CD14-positive monocyte (primary cell): Measurements from ENCODE around the gene PRMT2. TPM values are rescaled to one million over a fixed set of nuclear protein-coding genes. Genes with fewer than 3 reads are reported as not detected.

Experiments
- DNase-seq, 3 donors: peaks; one replicate each; pipeline ENCODE4 v3.0.0-alpha.2; 2011 to 2022
- H2AFZ ChIP-seq: 2 replicates; pipeline ENCODE4 v1.6.0; 2012; ENCODE audit warnings: mild to moderate bottlenecking, low read depth, low read length, inconsistent platforms; ENCODE audit not compliant: insufficient read depth, poor library complexity, severe bottlenecking
- H3K27ac ChIP-seq, 2 donors: 1 replicate in 1 of 2; 2 replicates in 1 of 2; pipeline ENCODE4 v1.5.1; 2012 to 2013; ENCODE audit warnings: low read length in 2 of 2, control low read depth in 1 of 2, inconsistent platforms in 1 of 2, low read depth in 1 of 2, mild to moderate bottlenecking in 1 of 2
- H3K27me3 ChIP-seq, 2 donors: one replicate each; pipeline versions ENCODE4 v1.6.0 to v1.6.1; 2011 to 2013; ENCODE audit warnings: low read length in 2 of 2; ENCODE audit not compliant: control insufficient read depth in 2 of 2, insufficient read depth in 2 of 2
- H3K36me3 ChIP-seq, 2 donors: replicated peaks in 1 of 2; 1 replicate in 1 of 2; 2 replicates in 1 of 2; pipeline versions ENCODE4 v1.5.1 to v1.6.1; 2012 to 2013; ENCODE audit warnings: low read length in 2 of 2, control low read depth in 1 of 2, inconsistent platforms in 1 of 2, mild to moderate bottlenecking in 1 of 2; ENCODE audit not compliant: insufficient read depth in 2 of 2, control insufficient read depth in 1 of 2
- H3K4me1 ChIP-seq, 2 donors: 1 replicate in 1 of 2; 2 replicates in 1 of 2; pipeline versions ENCODE4 v1.5.1 to v1.6.1; 2012 to 2013; ENCODE audit warnings: low read length in 2 of 2, control low read depth in 1 of 2, inconsistent platforms in 1 of 2, mild to moderate bottlenecking in 1 of 2, moderate library complexity in 1 of 2; ENCODE audit not compliant: insufficient read depth in 2 of 2, control insufficient read depth in 1 of 2
- H3K4me2 ChIP-seq: replicated peaks from 2 replicates; pipeline ENCODE3; 2012; ENCODE audit warnings: low read length, moderate library complexity, mild to moderate bottlenecking; ENCODE audit not compliant: poor library complexity, severe bottlenecking; ENCODE audit errors: extremely low read depth
- H3K4me3 ChIP-seq, 3 experiments: fragments of 200-600 bp in 1 of 3; sonication (generic) in 1 of 3; replicated peaks in 1 of 3; 1 replicate in 2 of 3; 2 replicates in 1 of 3; pipeline ENCODE4 v1.5.1; 2011 to 2013; ENCODE audit warnings: low read length in 3 of 3, mild to moderate bottlenecking in 3 of 3, control low read depth in 2 of 3, low read depth in 2 of 3, inconsistent platforms in 1 of 3, moderate library complexity in 1 of 3
- H3K79me2 ChIP-seq: 2 replicates; pipeline ENCODE4 v1.6.0; 2012; ENCODE audit warnings: mild to moderate bottlenecking, control low read depth, inconsistent platforms, low read length, moderate library complexity; ENCODE audit not compliant: insufficient read depth
- H3K9ac ChIP-seq: 2 replicates; pipeline ENCODE4 v1.6.0; 2017; ENCODE audit warnings: low read length, mild to moderate bottlenecking; ENCODE audit not compliant: insufficient read depth, poor library complexity, severe bottlenecking
- H3K9me3 ChIP-seq, 2 donors: replicated peaks in 1 of 2; 1 replicate in 1 of 2; 2 replicates in 1 of 2; pipeline versions ENCODE4 v1.5.1 to v1.6.1; 2012 to 2013; ENCODE audit warnings: low read length in 2 of 2, control low read depth in 1 of 2; ENCODE audit not compliant: control insufficient read depth in 1 of 2, insufficient read depth in 1 of 2
- H4K20me1 ChIP-seq: 2 replicates; pipeline ENCODE4 v1.6.0; 2012; ENCODE audit warnings: mild to moderate bottlenecking, low read length, control low read depth, moderate library complexity; ENCODE audit not compliant: insufficient read depth
- H3K27ac Mint-ChIP-seq, 7 donors: one replicate each; pipeline ENCODE4 v1.8.0; 2020; ENCODE audit warnings: mild to moderate bottlenecking in 7 of 7, mixed read lengths in 7 of 7, moderate library complexity in 6 of 7, inconsistent platforms in 2 of 7
- H3K27me3 Mint-ChIP-seq, 3 donors: one replicate each; pipeline ENCODE4 v1.8.0; 2021 to 2022; ENCODE audit warnings: low read depth in 3 of 3, mild to moderate bottlenecking in 3 of 3, mixed read lengths in 3 of 3, moderate library complexity in 3 of 3, inconsistent platforms in 1 of 3
- H3K36me3 Mint-ChIP-seq, 2 donors: one replicate each; pipeline ENCODE4 v1.8.0; 2020; ENCODE audit warnings: mixed read lengths in 2 of 2, inconsistent platforms in 1 of 2, mild to moderate bottlenecking in 1 of 2
- H3K4me1 Mint-ChIP-seq: one replicate; pipeline ENCODE4 v1.8.0; 2020; ENCODE audit warnings: mild to moderate bottlenecking, mixed read lengths
- H3K4me3 Mint-ChIP-seq, 2 donors: one replicate each; pipeline ENCODE4 v1.8.0; 2020; ENCODE audit warnings: mild to moderate bottlenecking in 2 of 2, mixed read lengths in 2 of 2, moderate library complexity in 1 of 2
- H3K9me3 Mint-ChIP-seq, 7 donors: one replicate each; pipeline ENCODE4 v1.8.0; 2020 to 2022; ENCODE audit warnings: mixed read lengths in 7 of 7, mild to moderate bottlenecking in 6 of 7, moderate library complexity in 6 of 7, inconsistent platforms in 2 of 7
- WGBS: methylation state at CpG from one replicate; pipeline ENCODE4 v1.1.5; 2013; ENCODE audit warnings: missing lambda C conversion rate; ENCODE audit not compliant: insufficient coverage; 5-methylcytosine and 5-hydroxymethylcytosine counted together
- intact Hi-C, 2 donors: fragments of 100-400 bp; cut with micrococcal nuclease; formaldehyde crosslinking; loops; one replicate each; pipeline versions ENCODE4 v1.15.0 to v1.15.1; 2023
- polyA plus RNA-seq, 3 donors: library from polyadenylated mRNA; depleted of rRNA in 1 of 3; unstranded in 2 of 3; stranded (reverse) in 1 of 3; fragments of 300-500 nt in 2 of 3; fragments of >200 nt in 1 of 3; fragmentation: Illumina TruSeq in 2 of 3; gene quantifications; 1 replicate in 2 of 3; 2 replicates in 1 of 3; pipeline ENCODE4 v1.2.3, GENCODE V29; 2012 to 2021
- TF ChIP-seq, protein P1 (sequence below): fragments of 200-600 bp; IDR thresholded peaks from one replicate; pipeline ENCODE4 v1.8.0; 2022; ENCODE audit warnings: antibody characterized with exemption, mild to moderate bottlenecking

The PRMT2 gene
- polyA plus RNA-seq, 3 donors, result 71.5 to 106 (median 77.2) TPM

DNA sequence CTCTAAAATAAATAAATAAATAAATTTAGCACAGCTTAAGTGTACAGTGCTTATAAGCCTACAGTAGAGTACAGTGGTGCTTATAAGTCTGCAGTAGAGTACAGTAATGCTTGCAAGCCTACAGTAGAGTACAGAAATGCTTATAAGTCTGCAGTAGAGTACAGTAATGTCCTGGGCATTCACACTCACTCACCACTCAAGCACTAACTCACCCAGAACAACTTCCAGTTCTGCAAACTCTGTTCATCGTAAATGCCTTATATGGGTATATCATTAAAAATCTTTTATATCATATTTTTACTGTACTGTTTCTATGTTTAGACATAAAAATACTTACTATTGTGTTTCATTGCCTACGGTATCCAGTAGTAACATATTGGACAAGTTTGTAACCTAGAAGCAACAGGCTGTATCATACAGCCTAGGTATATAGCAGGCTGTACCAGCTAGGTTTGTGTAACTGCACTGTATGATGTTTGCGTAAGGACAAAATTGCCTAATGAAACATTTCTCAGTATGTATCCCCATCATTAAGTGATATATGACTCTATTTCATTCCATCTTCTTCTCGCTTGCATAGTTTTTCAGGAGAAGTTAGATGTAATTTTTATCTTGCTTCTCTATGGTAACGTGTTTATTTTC is 16.6 kb upstream of the PRMT2 start:
- no peaks in the 10 kb centered on the region for H4K20me1 ChIP-seq
- H3K4me2 ChIP-seq, result no peak overlapping the region
- whole genome bisulfite sequencing, result no CpG with 5 or more reads among the region's 5 CpGs
- Mint-ChIP-seq H3K36me3 (peaks cover 0 to 2% of the 10 kb centered on the region in 2 donors), H3K27ac (no peak overlapping the region), H3K4me1 (peaks cover 46% of the 10 kb centered on the region), H3K27me3 (no peaks in the 10 kb centered on the region), H3K4me3 (no peak overlapping the region), H3K9me3 (peaks cover 4 to 13% (median 9%) of the 10 kb centered on the region in 7 donors)
- no peak overlapping the region for H3K4me3 ChIP-seq
- H3K36me3 ChIP-seq, result no peaks in the 10 kb centered on the region
- no peak overlapping the region for H3K9ac ChIP-seq
- H2AFZ ChIP-seq, result no peak overlapping the region
- no peaks in the 10 kb centered on the region for H3K27me3 ChIP-seq
- no peak for DNase-seq
- peaks cover 32 to 50% of the 10 kb centered on the region in 2 donors for H3K4me1 ChIP-seq
- H3K27ac ChIP-seq, result no peak overlapping the region
- intact Hi-C loops, result no loop called here
- no peaks in the 10 kb centered on the region for H3K9me3 ChIP-seq
- no peaks in the 10 kb centered on the region for H3K79me2 ChIP-seq
- TF ChIP-seq, protein P1, sequence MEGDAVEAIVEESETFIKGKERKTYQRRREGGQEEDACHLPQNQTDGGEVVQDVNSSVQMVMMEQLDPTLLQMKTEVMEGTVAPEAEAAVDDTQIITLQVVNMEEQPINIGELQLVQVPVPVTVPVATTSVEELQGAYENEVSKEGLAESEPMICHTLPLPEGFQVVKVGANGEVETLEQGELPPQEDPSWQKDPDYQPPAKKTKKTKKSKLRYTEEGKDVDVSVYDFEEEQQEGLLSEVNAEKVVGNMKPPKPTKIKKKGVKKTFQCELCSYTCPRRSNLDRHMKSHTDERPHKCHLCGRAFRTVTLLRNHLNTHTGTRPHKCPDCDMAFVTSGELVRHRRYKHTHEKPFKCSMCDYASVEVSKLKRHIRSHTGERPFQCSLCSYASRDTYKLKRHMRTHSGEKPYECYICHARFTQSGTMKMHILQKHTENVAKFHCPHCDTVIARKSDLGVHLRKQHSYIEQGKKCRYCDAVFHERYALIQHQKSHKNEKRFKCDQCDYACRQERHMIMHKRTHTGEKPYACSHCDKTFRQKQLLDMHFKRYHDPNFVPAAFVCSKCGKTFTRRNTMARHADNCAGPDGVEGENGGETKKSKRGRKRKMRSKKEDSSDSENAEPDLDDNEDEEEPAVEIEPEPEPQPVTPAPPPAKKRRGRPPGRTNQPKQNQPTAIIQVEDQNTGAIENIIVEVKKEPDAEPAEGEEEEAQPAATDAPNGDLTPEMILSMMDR, result no peak

DNA sequence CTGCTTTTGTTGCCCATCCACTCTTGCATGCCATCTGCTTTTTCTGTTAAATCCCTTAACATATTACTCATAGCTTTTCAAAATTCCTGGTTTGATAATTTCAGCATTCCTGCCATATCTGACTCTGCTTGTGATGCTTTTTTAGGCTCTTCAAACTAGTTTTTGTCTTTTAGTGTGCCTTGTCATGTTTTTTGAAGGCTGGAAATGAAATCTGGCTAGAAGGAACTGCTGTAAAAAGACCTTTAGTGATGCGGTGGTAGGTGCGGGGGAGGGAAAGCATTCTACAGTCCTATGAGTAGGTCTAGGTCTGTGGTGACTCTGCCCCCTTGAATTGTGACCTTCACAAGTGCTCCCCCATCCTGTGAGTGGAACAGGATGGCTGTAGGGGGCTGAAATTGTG is 15.6 kb upstream of the PRMT2 start:
- Histone ChIP-seq H3K4me3 (no peak overlapping the region), H3K27me3 (no peaks in the 10 kb centered on the region), H3K4me1 (peaks cover 32 to 50% of the 10 kb centered on the region in 2 donors), H3K4me2 (no peak overlapping the region), H4K20me1 (no peaks in the 10 kb centered on the region), H3K9me3 (no peaks in the 10 kb centered on the region), H3K27ac (no peak overlapping the region), H3K9ac (no peak overlapping the region), H3K36me3 (no peaks in the 10 kb centered on the region), H2AFZ (no peak overlapping the region), H3K79me2 (no peaks in the 10 kb centered on the region)
- no peak for DNase-seq
- TF ChIP-seq, protein P1, result no peak
- peaks cover 46% of the 10 kb centered on the region for H3K4me1 Mint-ChIP-seq
- intact Hi-C loops, result no loop called here
- H3K36me3 Mint-ChIP-seq, result peaks cover 0 to 2% of the 10 kb centered on the region in 2 donors
- H3K27me3 Mint-ChIP-seq, result no peaks in the 10 kb centered on the region
- 100% methylated on average over 1 of the region's 2 CpGs for whole genome bisulfite sequencing
- no peak overlapping the region for H3K27ac Mint-ChIP-seq
- H3K4me3 Mint-ChIP-seq, result no peak overlapping the region
- peaks cover 4 to 13% (median 9%) of the 10 kb centered on the region in 7 donors for H3K9me3 Mint-ChIP-seq
